BJ (cell line): ENCODE measurements around the gene IQCF5. TPM values are rescaled to one million over a fixed set of nuclear protein-coding genes. Genes with fewer than 3 reads are reported as not detected.
"Not testable (repeated sequence)": the region's sequence is repeated elsewhere in the genome, so short reads cannot be mapped to it uniquely, and the experiment has no call there.

Experiments used
- CTCF ChIA-PET: fragments of 350-600 bp; formaldehyde crosslinking; extraction: SDS; loops from one replicate; lab custom pipeline; 2021; ENCODE audit warnings: antibody characterized with exemption, inconsistent platforms; lab: Yijun Ruan, JAX
- POLR2A ChIA-PET: fragments of 300-600 bp; sonication (Branson Sonifier 250); formaldehyde crosslinking; extraction: SDS; loops from one replicate; lab custom pipeline; 2021; ENCODE audit warnings: antibody characterized with exemption; lab: Charles Lee
- DNase-seq: peaks from one replicate; pipeline ENCODE4 v3.0.0-alpha.2; 2011; ENCODE audit warnings: low read depth
- H3K27me3 ChIP-seq: 2 replicates; pipeline ENCODE4 v1.6.0; 2011; ENCODE audit warnings: low read length; ENCODE audit not compliant: control insufficient read depth, insufficient read depth
- H3K36me3 ChIP-seq: 2 replicates; pipeline ENCODE4 v1.5.1; 2011; ENCODE audit warnings: low read length; ENCODE audit not compliant: control insufficient read depth, insufficient read depth
- H3K4me3 ChIP-seq: 2 replicates; pipeline ENCODE4 v1.5.1; 2011; ENCODE audit warnings: low read depth, mild to moderate bottlenecking, control low read depth, low read length
- CTCF ChIP-seq: IDR thresholded peaks from 2 replicates; pipeline ENCODE4 v1.5.1; 2011; ENCODE audit warnings: low read depth, mild to moderate bottlenecking, control low read depth, inconsistent platforms, low read length, moderate library complexity; ENCODE audit not compliant: insufficient read depth
- polyA minus RNA-seq: library from RNA; depleted of rRNA, polyadenylated mRNA; stranded (reverse); fragments of >200 nt; gene quantifications from 2 replicates; pipeline ENCODE4 v1.2.3, GENCODE V29; 2011; rRNA and poly(A)+ RNA removed
- polyA plus RNA-seq: library from polyadenylated mRNA; depleted of rRNA; stranded (reverse); fragments of >200 nt; gene quantifications from 2 replicates; pipeline ENCODE4 v1.2.3, GENCODE V29; 2011; rRNA removed

Gene IQCF5
- polyA plus RNA-seq (not detected in 2 replicates), polyA minus RNA-seq (not detected in 2 replicates)

- no peak within 1 kb of the TSS for H3K4me3 ChIP-seq
- CTCF ChIA-PET = interaction anchor here (1.1 kb wide), 1 partner anchor 66 kb away, joined by 3 read pairs; the partner anchor contains the start of gene RRP9
- H3K27me3 ChIP-seq = no peaks in the 10 kb centered on the region; the same call in 1 of the 2 replicates
- no peaks in the 10 kb centered on the region for H3K36me3 ChIP-seq
- DNase-seq = no peak
- POLR2A ChIA-PET = no interaction called here
- TF ChIP-seq CTCF = no peak
Measured at GRCh38 chr3:51875501-51875900, at the start of gene IQCF5. IQCF5 (minus strand) TSS chr3:51875601; CDS start chr3:51875531, 70 bp downstream.

DNA sequence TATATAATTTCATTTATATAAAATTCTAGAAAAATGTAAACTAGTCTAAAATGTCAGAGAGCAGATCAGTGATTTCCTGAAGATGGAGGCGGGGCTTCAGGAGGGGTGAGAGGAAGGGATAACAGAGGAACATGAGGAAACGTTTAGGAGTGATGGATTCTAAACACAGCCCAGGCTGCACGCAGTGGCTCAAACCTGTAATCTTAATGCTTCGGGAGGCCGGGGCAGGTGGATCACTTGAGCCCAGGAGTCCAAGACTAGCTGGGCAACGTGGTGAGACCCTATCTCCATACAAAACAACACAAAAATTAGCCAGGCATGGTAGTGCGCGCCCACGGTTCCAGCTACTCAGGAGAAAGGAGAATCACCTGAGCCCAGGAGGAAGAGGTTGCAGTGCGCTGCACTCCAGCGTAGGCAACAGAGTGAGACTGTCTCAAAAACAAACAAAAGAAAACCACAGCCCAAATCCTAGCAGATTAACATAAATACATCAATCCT, 45.7 kb upstream of the IQCF5 start:
- POLR2A ChIA-PET = no interaction called here
- H3K36me3 ChIP-seq = no peaks in the 10 kb centered on the region
- TF ChIP-seq CTCF = no peak
- no peak for DNase-seq
- no peaks in the 10 kb centered on the region for H3K27me3 ChIP-seq
- H3K4me3 ChIP-seq = no peak overlapping the region
- CTCF ChIA-PET = interaction anchor here (1.4 kb wide), 1 partner anchor 20 kb away, joined by 4 read pairs; the partner anchor contains the start of gene RRP9

DNA sequence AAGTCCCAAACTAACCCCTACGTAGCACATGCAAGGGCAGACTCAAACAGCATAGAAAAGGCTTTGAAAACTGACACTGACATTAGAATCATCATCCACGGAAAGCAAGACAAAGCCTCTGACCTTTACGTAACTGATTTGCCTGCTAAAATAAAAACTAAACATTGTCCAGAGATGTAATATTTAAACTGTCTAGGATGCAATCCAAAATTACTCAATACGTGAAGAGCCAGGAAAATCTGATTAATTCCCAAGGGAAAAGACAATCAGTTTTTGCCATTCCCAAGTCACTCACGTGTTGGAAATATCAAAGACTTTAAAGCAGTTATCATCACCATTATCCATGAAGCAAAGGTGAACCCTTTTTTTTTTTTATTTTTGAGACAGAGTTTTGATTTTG, 41.0 kb upstream of the IQCF5 start:
- POLR2A ChIA-PET = no interaction called here
- CTCF ChIA-PET = no interaction called here
- no peak for TF ChIP-seq CTCF
- Histone ChIP-seq H3K36me3 (no peaks in the 10 kb centered on the region), H3K27me3 (no peaks in the 10 kb centered on the region), H3K4me3 (no peak overlapping the region)
- no peak for DNase-seq

- POLR2A ChIA-PET = no interaction called here
- no peak overlapping the region for H3K4me3 ChIP-seq
- no peaks in the 10 kb centered on the region for H3K27me3 ChIP-seq
- TF ChIP-seq CTCF = no peak
- no peaks in the 10 kb centered on the region for H3K36me3 ChIP-seq
- CTCF ChIA-PET = no interaction called here
- no peak for DNase-seq
Measured at GRCh38 chr3:51908026-51908425, 32.6 kb upstream of the IQCF5 start.

- Histone ChIP-seq H3K4me3 (no peak overlapping the region), H3K27me3 (peaks cover 2% of the 10 kb centered on the region; the same call in 1 of the 2 replicates), H3K36me3 (no peaks in the 10 kb centered on the region)
- ChIA-PET POLR2A (no interaction called here), CTCF (no interaction called here)
- TF ChIP-seq CTCF = no peak
- DNase-seq = no peak
Measured at GRCh38 chr3:51904034-51904823, 28.8 kb upstream of the IQCF5 start.

- H3K27me3 ChIP-seq, H3K4me3 ChIP-seq, CTCF ChIA-PET, POLR2A ChIA-PET, H3K36me3 ChIP-seq, DNase-seq: not testable (repeated sequence)
Measured at GRCh38 chr3:51902361-51902760, 27.0 kb upstream of the IQCF5 start.

GRCh38 chr3:51900043-51900442, 24.6 kb upstream of the IQCF5 start:
- H3K4me3 ChIP-seq, DNase-seq, POLR2A ChIA-PET, H3K27me3 ChIP-seq, H3K36me3 ChIP-seq, CTCF ChIA-PET: not testable (repeated sequence)
